ES-I3 (cell line): ENCODE results near the gene CTAGE9.

ENCODE experiments used
- H3K36me3 ChIP-seq: 2 replicates; pipeline ENCODE4 v1.6.1; 2013; ENCODE audit warnings: mild to moderate bottlenecking, low read length, control low read depth, moderate library complexity; ENCODE audit not compliant: insufficient read depth
- H3K4me1 ChIP-seq: 2 replicates; pipeline ENCODE4 v1.6.1; 2013; ENCODE audit warnings: mild to moderate bottlenecking, control low read depth, low read length; ENCODE audit not compliant: insufficient read depth
- H3K9ac ChIP-seq: 2 replicates; pipeline ENCODE4 v1.6.1; 2013; ENCODE audit warnings: low read depth, mild to moderate bottlenecking, low read length, moderate library complexity
- H3K9me3 ChIP-seq: 2 replicates; pipeline ENCODE4 v1.6.1; 2013; ENCODE audit warnings: mild to moderate bottlenecking, low read length, moderate library complexity; ENCODE audit not compliant: control insufficient read depth, insufficient read depth

The CTAGE9 gene

GRCh38 chr6:131673184-131673583, 37.6 kb downstream of the CTAGE9 start:
- Histone ChIP-seq H3K9ac (no peak overlapping the region), H3K4me1 (0 out of 2 replicates have a peak, but pooled peaks cover 2% of the 10 kb centered on the region), H3K36me3 (no peaks in the 10 kb centered on the region), H3K9me3 (no peaks in the 10 kb centered on the region)

- no peaks in the 10 kb centered on the region for H3K9me3 ChIP-seq
- no peaks in the 10 kb centered on the region for H3K4me1 ChIP-seq
- no peak overlapping the region for H3K9ac ChIP-seq
- no peaks in the 10 kb centered on the region for H3K36me3 ChIP-seq
Observed at GRCh38 chr6:131669891-131670290, 40.9 kb downstream of the CTAGE9 start.

DNA sequence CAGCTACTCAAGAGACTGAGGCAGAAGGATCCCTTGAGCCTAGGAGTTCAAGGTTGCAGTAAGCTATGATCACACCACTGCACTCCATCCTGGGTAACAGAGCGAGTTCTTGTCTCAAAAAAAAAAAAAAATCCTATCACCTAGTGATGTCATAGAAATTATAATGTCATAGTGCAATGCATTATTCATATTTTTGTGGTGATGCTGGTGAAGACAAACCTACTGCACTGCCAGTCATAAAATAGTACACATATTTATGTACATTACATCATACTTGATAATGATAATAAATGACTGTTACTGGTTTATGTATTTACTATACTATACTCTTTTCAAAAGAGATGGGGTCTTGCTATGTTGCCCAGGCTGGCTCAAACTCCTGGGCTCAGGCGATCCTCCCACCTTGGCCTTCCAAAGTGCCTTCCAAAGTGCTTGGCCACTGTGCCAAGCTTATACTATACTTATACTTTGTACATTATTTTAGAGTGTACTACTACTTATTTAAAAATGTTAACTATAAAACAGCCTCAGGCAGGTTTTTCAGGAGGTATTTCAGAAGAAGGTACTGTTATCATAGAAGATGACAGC, 47.1 kb downstream of the CTAGE9 start:
- Histone ChIP-seq H3K4me1 (0 out of 2 replicates have a peak, but pooled peaks cover 4% of the 10 kb centered on the region), H3K9me3 (no peaks in the 10 kb centered on the region), H3K36me3 (no peaks in the 10 kb centered on the region), H3K9ac (no peak overlapping the region)

DNA sequence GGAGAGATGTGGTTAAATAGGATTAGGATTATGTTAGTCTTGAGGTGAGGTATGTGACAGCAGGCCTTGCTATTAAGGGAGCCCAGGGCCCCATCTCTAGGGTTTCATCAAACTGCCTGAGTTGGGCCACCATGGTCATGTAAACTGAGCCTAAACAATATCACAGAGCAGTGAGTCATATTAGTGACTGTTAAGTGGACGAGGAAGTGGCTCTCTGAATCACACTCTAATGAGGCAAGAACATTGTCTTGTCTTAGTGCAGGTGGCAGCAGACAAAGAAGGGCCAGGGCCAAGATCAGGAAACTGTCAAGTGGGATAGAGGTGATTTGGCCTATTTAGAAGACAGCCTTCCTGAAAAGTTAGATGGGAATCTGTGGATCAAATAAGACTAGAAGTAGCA, 50.6 kb downstream of the CTAGE9 start:
- H3K9me3 ChIP-seq = no peaks in the 10 kb centered on the region
- no peaks in the 10 kb centered on the region for H3K36me3 ChIP-seq
- H3K4me1 ChIP-seq = 0 out of 2 replicates have a peak, but pooled peaks cover 4% of the 10 kb centered on the region
- no peak overlapping the region for H3K9ac ChIP-seq
